Cortex of kidney (tissue), 1 donor: ENCODE measurements around the gene FCGR1A.
"Not testable (repeated sequence)": the region's sequence is repeated elsewhere in the genome, so short reads cannot be mapped to it uniquely, and the experiment has no call there.

Experiments
- DNase-seq: peaks from one replicate; lab custom pipeline; 2025; lab: John Stamatoyannopoulos, UW

FCGR1A gene

DNA sequence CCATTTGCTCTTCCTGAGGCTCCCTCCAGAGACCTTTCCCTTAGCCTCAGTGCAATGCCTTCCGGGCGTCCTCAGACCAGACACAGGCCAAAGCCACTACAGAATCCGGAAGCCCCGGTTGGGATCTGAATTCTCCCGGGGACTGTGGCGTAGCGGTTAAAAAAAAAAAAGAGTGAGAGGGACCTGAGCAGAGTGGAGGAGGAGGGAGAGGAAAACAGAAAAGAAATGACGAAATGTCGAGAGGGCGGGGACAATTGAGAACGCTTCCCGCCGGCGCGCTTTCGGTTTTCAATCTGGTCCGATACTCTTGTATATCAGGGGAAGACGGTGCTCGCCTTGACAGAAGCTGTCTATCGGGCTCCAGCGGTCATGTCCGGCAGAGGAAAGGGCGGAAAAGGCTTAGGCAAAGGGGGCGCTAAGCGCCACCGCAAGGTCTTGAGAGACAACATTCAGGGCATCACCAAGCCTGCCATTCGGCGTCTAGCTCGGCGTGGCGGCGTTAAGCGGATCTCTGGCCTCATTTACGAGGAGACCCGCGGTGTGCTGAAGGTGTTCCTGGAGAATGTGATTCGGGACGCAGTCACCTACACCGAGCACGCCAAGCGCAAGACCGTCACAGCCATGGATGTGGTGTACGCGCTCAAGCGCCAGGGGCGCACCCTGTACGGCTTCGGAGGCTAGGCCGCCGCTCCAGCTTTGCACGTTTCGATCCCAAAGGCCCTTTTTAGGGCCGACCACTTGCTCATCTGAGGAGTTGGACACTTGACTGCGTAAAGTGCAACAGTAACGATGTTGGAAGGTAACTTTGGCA is 50.0 kb downstream of the FCGR1A start:
- not testable (repeated sequence) for DNase-seq

- not testable (repeated sequence) for DNase-seq
These were observed 50.6 kb downstream of the FCGR1A start for GRCh38 chr1:149833144-149833543.

- DNase-seq: not testable (repeated sequence)
These were observed 58.7 kb downstream of the FCGR1A start for GRCh38 chr1:149841149-149841548.
